CD4-positive, alpha-beta T cell (primary cell): Measurements from ENCODE around the gene SFXN5. TPM values are rescaled to one million over a fixed set of nuclear protein-coding genes. Genes with fewer than 3 reads are reported as not detected.

ENCODE experiments used
- ATAC-seq: fragments of 200-7000 bp; cut with Tn5 transposase; one replicate; pipeline ENCODE4 v1.10.0; 2022; ENCODE audit warnings: mild to moderate bottlenecking; ENCODE audit not compliant: poor library complexity
- CTCF ChIA-PET: fragments of 350-600 bp; sonication (Branson Sonifier 250); formaldehyde crosslinking; loops from one replicate; lab custom pipeline; 2021; ENCODE audit warnings: antibody characterized with exemption, inconsistent platforms; lab: Charles Lee
- POLR2A ChIA-PET: fragments of 350-600 bp; sonication (Branson Sonifier 250); formaldehyde crosslinking; loops from one replicate; lab custom pipeline; 2021; ENCODE audit warnings: antibody characterized with exemption, inconsistent platforms; lab: Charles Lee
- DNase-seq, 14 experiments: peaks; one replicate each; pipeline ENCODE4 v3.0.0-alpha.2; 2013 to 2020; ENCODE audit warnings: mixed read lengths in 2 of 14
- H3K27ac ChIP-seq, 2 donors: one replicate each; pipeline versions ENCODE4 v1.5.1 to v1.7.0; 2013; ENCODE audit warnings: low read length in 2 of 2, low read depth in 1 of 2, mild to moderate bottlenecking in 1 of 2
- H3K27me3 ChIP-seq, 2 experiments: 1 replicate in 1 of 2; 2 replicates in 1 of 2; pipeline versions ENCODE4 v1.6.1 to v1.7.0; 2013; ENCODE audit warnings: low read length in 2 of 2, control low read depth in 1 of 2, mild to moderate bottlenecking in 1 of 2, moderate library complexity in 1 of 2; ENCODE audit not compliant: insufficient read depth in 2 of 2, control insufficient read depth in 1 of 2
- H3K36me3 ChIP-seq: one replicate; pipeline ENCODE4 v1.6.1; 2013; ENCODE audit warnings: low read length, control low read depth; ENCODE audit not compliant: insufficient read depth
- H3K4me1 ChIP-seq: one replicate; pipeline ENCODE4 v1.6.1; 2013; ENCODE audit warnings: low read length, control low read depth; ENCODE audit not compliant: insufficient read depth
- H3K4me3 ChIP-seq: one replicate; pipeline ENCODE4 v1.5.1; 2013; ENCODE audit warnings: mild to moderate bottlenecking, low read length, moderate library complexity
- H3K9me3 ChIP-seq, 2 experiments: 1 replicate in 1 of 2; 2 replicates in 1 of 2; pipeline versions ENCODE4 v1.6.1 to v1.7.0; 2013; ENCODE audit warnings: low read length in 2 of 2, mild to moderate bottlenecking in 2 of 2, control low read depth in 1 of 2, moderate library complexity in 1 of 2; ENCODE audit not compliant: control insufficient read depth in 1 of 2, insufficient read depth in 1 of 2
- H3K27ac Mint-ChIP-seq: one replicate; pipeline ENCODE4 v1.8.0; 2020; ENCODE audit warnings: mixed read lengths
- H3K27me3 Mint-ChIP-seq: one replicate; pipeline ENCODE4 v1.8.0; 2021; ENCODE audit warnings: mixed read lengths
- H3K36me3 Mint-ChIP-seq: one replicate; pipeline ENCODE4 v1.8.0; 2021; ENCODE audit warnings: low read depth, mixed read lengths
- H3K4me1 Mint-ChIP-seq: one replicate; pipeline ENCODE4 v1.8.0; 2021; ENCODE audit warnings: low read depth, mixed read lengths
- H3K4me3 Mint-ChIP-seq: one replicate; pipeline ENCODE4 v1.8.0; 2020; ENCODE audit warnings: mild to moderate bottlenecking, mixed read lengths
- H3K9me3 Mint-ChIP-seq: one replicate; pipeline ENCODE4 v1.8.0; 2020; ENCODE audit warnings: mixed read lengths
- intact Hi-C, 2 experiments: fragments of 100-400 bp; cut with DNase I in 1 of 2; cut with micrococcal nuclease in 1 of 2; formaldehyde crosslinking; loops; one replicate each; pipeline versions ENCODE4 v1.15.1 to v1.9.0; 2023 to 2025; cut with DNase I, micrococcal nuclease
- total RNA-seq, 174 experiments: library from RNA in 2 of 174; stranded (reverse) in 2 of 174; gene quantifications; one replicate each; pipeline ENCODE4 v1.2.3 and lab custom pipeline; 2021 to 2026
- TF ChIP-seq, protein P1 (sequence below): fragments of 200-600 bp; IDR thresholded peaks from one replicate; pipeline ENCODE4 v1.8.0; 2022; ENCODE audit warnings: antibody characterized with exemption, mild to moderate bottlenecking

Gene SFXN5
- total RNA-seq, 2 experiments from 2014 or later, result 5.1 to 5.4 TPM

DNA sequence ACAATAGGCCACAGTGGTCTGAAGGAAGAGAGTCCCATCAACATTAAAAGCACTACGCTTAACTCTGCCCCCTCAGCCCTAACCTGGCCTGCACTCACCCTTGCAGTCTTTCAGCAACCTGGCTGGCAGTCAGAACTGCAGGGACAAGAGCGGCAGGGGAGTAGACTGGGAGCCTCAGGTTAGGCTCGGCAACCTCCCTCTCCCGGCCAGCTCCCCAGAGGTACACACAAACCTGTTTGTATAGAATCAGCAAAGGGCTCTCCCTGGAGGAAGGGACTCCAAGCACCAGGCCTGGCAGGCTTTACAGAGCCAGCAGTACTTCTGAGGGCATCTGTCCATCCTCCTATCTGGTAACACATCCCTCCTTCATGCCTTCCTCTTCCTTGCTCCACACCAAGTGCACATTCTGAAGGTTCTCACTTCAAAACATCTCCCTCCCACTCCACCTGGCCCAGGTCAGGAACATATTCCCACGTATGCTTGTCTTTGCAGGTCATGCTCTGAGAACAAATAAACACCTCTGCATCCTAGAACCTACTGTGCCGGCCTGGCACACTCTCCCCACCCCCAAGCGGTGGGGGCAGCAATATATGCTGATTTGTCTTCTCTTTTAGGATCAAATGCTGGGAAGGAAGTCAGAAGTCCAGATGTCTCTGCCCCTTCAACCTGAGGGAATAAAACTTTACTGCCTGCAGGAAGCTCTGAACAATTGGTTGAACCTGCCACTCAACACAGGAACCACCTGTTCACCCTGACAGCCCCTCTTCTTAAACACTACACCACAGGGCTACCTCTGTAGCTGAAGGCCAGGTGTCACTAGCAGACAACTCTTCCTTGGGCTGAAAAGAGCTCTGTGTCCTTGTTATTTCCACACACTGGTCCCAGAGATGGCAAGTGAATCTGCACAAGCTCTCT is 12.6 kb upstream of the SFXN5 start:
- DNase-seq, result no peak
- no peak for ATAC-seq
- POLR2A ChIA-PET, result no interaction called here
- H3K4me1 Mint-ChIP-seq, result no peaks in the 10 kb centered on the region
- Histone ChIP-seq H3K4me3 (no peak overlapping the region), H3K4me1 (peaks cover 3% of the 10 kb centered on the region), H3K27ac (no peak overlapping the region), H3K36me3 (no peaks in the 10 kb centered on the region), H3K27me3 (no peaks in the 10 kb centered on the region), H3K9me3 (no peaks in the 10 kb centered on the region)
- H3K4me3 Mint-ChIP-seq, result no peak overlapping the region
- H3K36me3 Mint-ChIP-seq, result no peaks in the 10 kb centered on the region
- H3K9me3 Mint-ChIP-seq, result no peaks in the 10 kb centered on the region
- H3K27ac Mint-ChIP-seq, result no peak overlapping the region
- CTCF ChIA-PET, result interaction anchor here (3.4 kb wide), 1 partner anchor 93 kb away, joined by 30 read pairs; no protein-coding TSS in a partner anchor
- intact Hi-C loops, result no loop called here
- H3K27me3 Mint-ChIP-seq, result no peaks in the 10 kb centered on the region
- TF ChIP-seq, protein P1, sequence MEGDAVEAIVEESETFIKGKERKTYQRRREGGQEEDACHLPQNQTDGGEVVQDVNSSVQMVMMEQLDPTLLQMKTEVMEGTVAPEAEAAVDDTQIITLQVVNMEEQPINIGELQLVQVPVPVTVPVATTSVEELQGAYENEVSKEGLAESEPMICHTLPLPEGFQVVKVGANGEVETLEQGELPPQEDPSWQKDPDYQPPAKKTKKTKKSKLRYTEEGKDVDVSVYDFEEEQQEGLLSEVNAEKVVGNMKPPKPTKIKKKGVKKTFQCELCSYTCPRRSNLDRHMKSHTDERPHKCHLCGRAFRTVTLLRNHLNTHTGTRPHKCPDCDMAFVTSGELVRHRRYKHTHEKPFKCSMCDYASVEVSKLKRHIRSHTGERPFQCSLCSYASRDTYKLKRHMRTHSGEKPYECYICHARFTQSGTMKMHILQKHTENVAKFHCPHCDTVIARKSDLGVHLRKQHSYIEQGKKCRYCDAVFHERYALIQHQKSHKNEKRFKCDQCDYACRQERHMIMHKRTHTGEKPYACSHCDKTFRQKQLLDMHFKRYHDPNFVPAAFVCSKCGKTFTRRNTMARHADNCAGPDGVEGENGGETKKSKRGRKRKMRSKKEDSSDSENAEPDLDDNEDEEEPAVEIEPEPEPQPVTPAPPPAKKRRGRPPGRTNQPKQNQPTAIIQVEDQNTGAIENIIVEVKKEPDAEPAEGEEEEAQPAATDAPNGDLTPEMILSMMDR, result no peak

DNA sequence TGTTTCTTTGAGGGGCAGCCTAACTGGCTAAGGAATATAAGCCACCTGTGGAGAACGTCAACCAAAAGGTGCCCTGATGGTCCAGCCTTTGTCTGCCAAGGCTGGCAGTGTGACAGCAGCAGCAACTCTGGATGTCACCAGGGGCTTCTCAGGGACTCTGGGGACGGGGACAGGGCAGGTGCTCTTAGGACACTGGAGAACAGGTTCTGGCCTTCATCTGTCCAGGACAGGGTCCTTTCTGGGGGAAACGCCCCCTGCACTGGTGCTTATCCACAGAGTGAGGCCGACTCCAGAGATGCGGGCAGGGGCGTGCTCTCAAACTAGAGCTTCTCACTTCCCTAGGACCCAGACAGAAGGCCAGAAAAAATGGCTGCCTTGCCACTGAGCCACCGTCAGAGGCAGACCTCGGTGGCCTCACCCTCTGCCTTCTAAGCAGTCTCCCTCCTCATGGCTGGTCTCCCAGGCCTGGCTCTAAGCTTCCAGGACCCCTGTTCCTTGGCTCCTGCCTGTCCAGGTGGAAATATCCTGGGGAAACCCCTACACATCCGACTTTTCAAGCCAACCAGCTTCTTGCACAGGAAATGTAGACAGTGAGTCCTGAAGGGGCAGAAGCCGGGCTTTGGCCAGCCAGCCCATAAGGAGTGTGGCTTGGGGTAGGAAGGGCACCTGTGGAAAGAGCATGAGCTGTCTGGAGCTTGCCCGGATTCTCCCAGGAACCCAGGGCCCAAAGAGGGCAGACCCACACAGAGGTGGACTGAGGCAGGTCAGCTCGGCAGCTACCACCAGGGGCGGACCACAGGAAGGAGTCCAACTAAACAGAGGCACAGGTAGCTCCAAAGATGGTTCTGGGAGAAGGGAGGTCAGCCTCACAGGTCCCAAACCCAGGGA is 11.3 kb upstream of the SFXN5 start:
- Mint-ChIP-seq H3K36me3 (no peaks in the 10 kb centered on the region), H3K4me1 (no peaks in the 10 kb centered on the region), H3K27me3 (no peaks in the 10 kb centered on the region), H3K27ac (no peak overlapping the region), H3K4me3 (no peak overlapping the region), H3K9me3 (no peaks in the 10 kb centered on the region)
- Histone ChIP-seq H3K27me3 (no peaks in the 10 kb centered on the region), H3K9me3 (no peaks in the 10 kb centered on the region), H3K27ac (no peak overlapping the region), H3K4me1 (peaks cover 3% of the 10 kb centered on the region), H3K36me3 (no peaks in the 10 kb centered on the region), H3K4me3 (no peak overlapping the region)
- TF ChIP-seq, protein P1, result no peak
- DNase-seq (no peak), ATAC-seq (no peak)
- ChIA-PET POLR2A (no interaction called here), CTCF (interaction anchor here (1.3 kb wide), 1 partner anchor 95 kb away, joined by 4 read pairs; no protein-coding TSS in a partner anchor)
- intact Hi-C loops, result no loop called here

DNA sequence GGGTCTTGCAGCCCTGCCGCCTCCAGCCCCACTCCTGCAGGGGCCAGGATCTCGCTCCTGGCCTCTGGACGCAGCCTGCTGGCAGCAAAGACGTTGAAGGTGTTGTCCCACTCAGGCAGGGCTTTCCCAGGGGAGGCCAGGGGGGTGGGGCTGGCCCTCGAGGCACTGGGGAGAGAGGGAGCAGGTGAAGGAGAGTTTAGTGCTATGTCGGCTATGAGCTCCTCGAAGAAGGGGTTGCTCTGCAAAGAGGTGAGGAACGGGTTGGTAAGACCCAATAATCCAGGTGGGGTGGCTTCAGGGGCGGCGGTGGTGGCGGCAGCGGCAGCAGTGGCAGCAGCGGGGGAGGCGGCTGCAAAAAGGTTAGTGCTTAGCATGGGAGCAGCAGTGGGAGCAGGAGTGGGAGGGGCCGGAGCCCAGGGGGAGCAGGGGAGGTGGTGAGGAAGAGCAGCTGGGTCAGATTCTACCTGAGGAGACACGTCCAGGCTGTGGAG is 9.7 kb upstream of the SFXN5 start:
- CTCF ChIA-PET, result interaction anchor here (2.0 kb wide), 1 partner anchor 96 kb away, joined by 6 read pairs; no protein-coding TSS in a partner anchor
- no peak overlapping the region for H3K27ac ChIP-seq
- DNase-seq (no peak), ATAC-seq (no peak)
- Mint-ChIP-seq H3K36me3 (no peaks in the 10 kb centered on the region), H3K4me3 (no peak overlapping the region), H3K27me3 (no peaks in the 10 kb centered on the region), H3K9me3 (no peaks in the 10 kb centered on the region), H3K27ac (no peak overlapping the region), H3K4me1 (no peaks in the 10 kb centered on the region)
- H3K27me3 ChIP-seq, result no peaks in the 10 kb centered on the region
- H3K36me3 ChIP-seq, result no peaks in the 10 kb centered on the region
- TF ChIP-seq, protein P1, result no peak
- H3K4me3 ChIP-seq, result no peak overlapping the region
- intact Hi-C loops, result no loop called here
- POLR2A ChIA-PET, result interaction anchor here (1.5 kb wide), 1 partner anchor 10 kb away, joined by 3 read pairs; the partner anchor contains the start of gene SFXN5
- H3K4me1 ChIP-seq, result peaks cover 3% of the 10 kb centered on the region
- H3K9me3 ChIP-seq, result no peaks in the 10 kb centered on the region
